WTC11 (cell line): ENCODE results near the gene PTPRG. TPM values are rescaled to one million over a fixed set of nuclear protein-coding genes. Genes with fewer than 3 reads are reported as not detected.

Source experiments
- ATAC-seq: fragments of 200-7000 bp; cut with Tn5 transposase; 2 replicates; pipeline ENCODE4 v1.10.0; 2021; ENCODE audit warnings: mild to moderate bottlenecking, moderate library complexity
- CTCF ChIA-PET: fragments of 300-600 bp; sonication (Branson Sonifier 250); formaldehyde crosslinking; loops from one replicate; lab custom pipeline; 2021; ENCODE audit warnings: antibody characterized with exemption; lab: Charles Lee
- POLR2A ChIA-PET: fragments of 350-600 bp; sonication (Branson Sonifier 250); formaldehyde crosslinking; loops from one replicate; lab custom pipeline; 2021; ENCODE audit warnings: antibody characterized with exemption; lab: Charles Lee
- DNase-seq: peaks from one replicate; pipeline ENCODE4 v3.0.0; 2021; ENCODE audit warnings: low spot score
- H3K27ac Mint-ChIP-seq: 2 replicates; pipeline ENCODE4 v1.8.0; 2021; ENCODE audit warnings: mixed read lengths
- H3K27me3 Mint-ChIP-seq: 2 replicates; pipeline ENCODE4 v1.8.0; 2021; ENCODE audit warnings: low read depth, mild to moderate bottlenecking, moderate library complexity, mixed read lengths
- H3K36me3 Mint-ChIP-seq: 2 replicates; pipeline ENCODE4 v1.8.0; 2021; ENCODE audit warnings: mixed read lengths
- H3K4me1 Mint-ChIP-seq: 2 replicates; pipeline ENCODE4 v1.8.0; 2022; ENCODE audit warnings: mixed read lengths
- H3K4me3 Mint-ChIP-seq: 2 replicates; pipeline ENCODE4 v1.8.0; 2021; ENCODE audit warnings: mild to moderate bottlenecking, moderate library complexity, mixed read lengths
- H3K9me3 Mint-ChIP-seq: 2 replicates; pipeline ENCODE4 v1.8.0; 2021; ENCODE audit warnings: mixed read lengths
- EMX1 ChIP-seq: fragments of 250-450 bp; sonication (Bioruptor Pico); IDR thresholded peaks from 2 replicates; pipeline ENCODE4 v1.8.0; 2021; ENCODE audit warnings: mild to moderate bottlenecking
- GABPB1 ChIP-seq: sonication (generic); formaldehyde crosslinking; IDR thresholded peaks from 2 replicates; pipeline ENCODE4 v1.8.1; 2023; ENCODE audit warnings: mild to moderate bottlenecking, missing genetic modification reagents
- MYBL2 ChIP-seq: sonication (generic); formaldehyde crosslinking; IDR thresholded peaks from 2 replicates; pipeline ENCODE4 v1.8.1; 2023; ENCODE audit warnings: mild to moderate bottlenecking, moderate library complexity, missing genetic modification reagents
- NFATC4 ChIP-seq: fragments of 250-450 bp; sonication (Bioruptor Pico); IDR thresholded peaks from 2 replicates; pipeline ENCODE4 v1.9.0; 2021; ENCODE audit warnings: mild to moderate bottlenecking
- NFYB ChIP-seq: sonication (generic); formaldehyde crosslinking; conservative IDR thresholded peaks from 2 replicates; pipeline ENCODE4 v1.8.0; 2022; ENCODE audit warnings: low read depth, missing genetic modification reagents
- NR2C2 ChIP-seq: sonication (generic); formaldehyde crosslinking; IDR thresholded peaks from 2 replicates; pipeline ENCODE4 v1.8.0; 2022; ENCODE audit warnings: mild to moderate bottlenecking, missing genetic modification reagents
- SMAD4 ChIP-seq: sonication (generic); formaldehyde crosslinking; IDR thresholded peaks from 2 replicates; pipeline ENCODE4 v1.8.0; 2022; ENCODE audit warnings: mild to moderate bottlenecking, missing genetic modification reagents
- SOX15 ChIP-seq: fragments of 250-450 bp; sonication (Bioruptor Pico); IDR thresholded peaks from 2 replicates; pipeline ENCODE4 v1.9.0; 2021; ENCODE audit warnings: mild to moderate bottlenecking
- TCF7 ChIP-seq: sonication (generic); formaldehyde crosslinking; IDR thresholded peaks from 2 replicates; pipeline ENCODE4 v1.8.0; 2022; ENCODE audit warnings: mild to moderate bottlenecking, low read depth, missing genetic modification reagents, moderate library complexity
- TEAD1 ChIP-seq: sonication (generic); formaldehyde crosslinking; IDR thresholded peaks from 2 replicates; pipeline ENCODE4 v1.8.0; 2022; ENCODE audit warnings: mild to moderate bottlenecking, missing genetic modification reagents
- TP53 ChIP-seq: sonication (generic); formaldehyde crosslinking; IDR thresholded peaks from 2 replicates; pipeline ENCODE4 v1.8.1; 2023; ENCODE audit warnings: mild to moderate bottlenecking, missing genetic modification reagents
- ZNF263 ChIP-seq: sonication (generic); formaldehyde crosslinking; IDR thresholded peaks from 2 replicates; pipeline ENCODE4 v1.8.1; 2022; ENCODE audit warnings: low read depth, mild to moderate bottlenecking, moderate library complexity, missing genetic modification reagents
- ZNF317 ChIP-seq: sonication (generic); formaldehyde crosslinking; IDR thresholded peaks from 2 replicates; pipeline ENCODE4 v1.8.1; 2023; ENCODE audit warnings: low read depth, mild to moderate bottlenecking, moderate library complexity, missing genetic modification reagents, borderline replicate concordance
- ZNF396 ChIP-seq: fragments of 250-450 bp; sonication (Bioruptor Pico); IDR thresholded peaks from 2 replicates; pipeline ENCODE4 v1.8.0; 2021; ENCODE audit warnings: mild to moderate bottlenecking, moderate library complexity, borderline replicate concordance
- total RNA-seq: library from RNA; stranded (reverse); gene quantifications from 3 replicates; pipeline ENCODE4 v1.2.3, GENCODE V29; 2021
- TF ChIP-seq, protein P1 (sequence below): fragments of 200-600 bp; IDR thresholded peaks from 2 replicates; pipeline ENCODE4 v1.8.0; 2022; ENCODE audit warnings: antibody characterized with exemption
- TF ChIP-seq, protein P2 (sequence below): sonication (generic); formaldehyde crosslinking; IDR thresholded peaks from 2 replicates; pipeline ENCODE4 v1.8.1; 2022; ENCODE audit warnings: low read depth, mild to moderate bottlenecking, moderate library complexity, missing genetic modification reagents, borderline replicate concordance
- TF ChIP-seq, protein P3 (sequence below): sonication (generic); formaldehyde crosslinking; IDR thresholded peaks from 2 replicates; pipeline ENCODE4 v1.8.1; 2022; ENCODE audit warnings: low read depth, missing genetic modification reagents, borderline replicate concordance
- TF ChIP-seq, protein P4 (sequence below): sonication (generic); formaldehyde crosslinking; IDR thresholded peaks from 2 replicates; pipeline ENCODE4 v1.8.0; 2022; ENCODE audit warnings: missing genetic modification reagents
- TF ChIP-seq, protein P5 (sequence below): fragments of 250-450 bp; sonication (Bioruptor Pico); IDR thresholded peaks from 2 replicates; pipeline ENCODE4 v1.9.0; 2021; ENCODE audit warnings: mild to moderate bottlenecking
- TF ChIP-seq, protein P6 (sequence below): fragments of 250-450 bp; sonication (Bioruptor Pico); IDR thresholded peaks from 2 replicates; pipeline ENCODE4 v1.9.0; 2021; ENCODE audit warnings: moderate library complexity, mild to moderate bottlenecking, inconsistent platforms, borderline replicate concordance

PTPRG gene
- total RNA-seq, 1 experiment from 2014 or later = 106 TPM

DNA sequence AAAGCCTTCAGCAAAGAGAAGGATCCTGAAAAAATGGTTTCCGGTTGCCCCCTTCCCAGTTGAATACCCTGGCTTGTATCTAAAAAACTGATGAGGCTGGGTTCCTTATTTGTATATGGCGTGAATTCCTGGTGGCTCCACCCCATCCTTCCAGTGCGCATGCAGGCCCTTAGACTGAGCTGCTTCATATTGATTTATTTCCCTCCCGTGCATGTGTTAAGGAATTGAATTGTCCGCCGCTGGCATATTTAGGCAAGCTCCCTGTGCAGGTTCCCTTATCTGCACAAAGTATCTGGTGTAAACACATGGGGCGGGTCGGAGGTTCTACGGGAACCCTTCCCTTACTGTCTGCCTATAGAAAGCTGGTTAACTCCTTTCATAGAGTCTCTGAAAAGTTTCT is 449.6 kb downstream of the PTPRG start (continued):
- TF ChIP-seq TCF7 (no peak), TP53 (CRISPR knock-in tag) (no peak), ZNF396 (CRISPR knock-in tag) (no peak), NFATC4 (no peak), SOX15 (CRISPR knock-in tag) (no peak), NR2C2 (CRISPR knock-in tag) (no peak), TEAD1 (no peak), MYBL2 (CRISPR knock-in tag) (no peak), SMAD4 (CRISPR knock-in tag) (no peak)
- TF ChIP-seq, protein P1, sequence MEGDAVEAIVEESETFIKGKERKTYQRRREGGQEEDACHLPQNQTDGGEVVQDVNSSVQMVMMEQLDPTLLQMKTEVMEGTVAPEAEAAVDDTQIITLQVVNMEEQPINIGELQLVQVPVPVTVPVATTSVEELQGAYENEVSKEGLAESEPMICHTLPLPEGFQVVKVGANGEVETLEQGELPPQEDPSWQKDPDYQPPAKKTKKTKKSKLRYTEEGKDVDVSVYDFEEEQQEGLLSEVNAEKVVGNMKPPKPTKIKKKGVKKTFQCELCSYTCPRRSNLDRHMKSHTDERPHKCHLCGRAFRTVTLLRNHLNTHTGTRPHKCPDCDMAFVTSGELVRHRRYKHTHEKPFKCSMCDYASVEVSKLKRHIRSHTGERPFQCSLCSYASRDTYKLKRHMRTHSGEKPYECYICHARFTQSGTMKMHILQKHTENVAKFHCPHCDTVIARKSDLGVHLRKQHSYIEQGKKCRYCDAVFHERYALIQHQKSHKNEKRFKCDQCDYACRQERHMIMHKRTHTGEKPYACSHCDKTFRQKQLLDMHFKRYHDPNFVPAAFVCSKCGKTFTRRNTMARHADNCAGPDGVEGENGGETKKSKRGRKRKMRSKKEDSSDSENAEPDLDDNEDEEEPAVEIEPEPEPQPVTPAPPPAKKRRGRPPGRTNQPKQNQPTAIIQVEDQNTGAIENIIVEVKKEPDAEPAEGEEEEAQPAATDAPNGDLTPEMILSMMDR = no peak
- TF ChIP-seq, protein P2, sequence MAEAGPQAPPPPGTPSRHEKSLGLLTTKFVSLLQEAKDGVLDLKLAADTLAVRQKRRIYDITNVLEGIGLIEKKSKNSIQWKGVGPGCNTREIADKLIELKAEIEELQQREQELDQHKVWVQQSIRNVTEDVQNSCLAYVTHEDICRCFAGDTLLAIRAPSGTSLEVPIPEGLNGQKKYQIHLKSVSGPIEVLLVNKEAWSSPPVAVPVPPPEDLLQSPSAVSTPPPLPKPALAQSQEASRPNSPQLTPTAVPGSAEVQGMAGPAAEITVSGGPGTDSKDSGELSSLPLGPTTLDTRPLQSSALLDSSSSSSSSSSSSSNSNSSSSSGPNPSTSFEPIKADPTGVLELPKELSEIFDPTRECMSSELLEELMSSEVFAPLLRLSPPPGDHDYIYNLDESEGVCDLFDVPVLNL (CRISPR knock-in tag) = no peak

DNA sequence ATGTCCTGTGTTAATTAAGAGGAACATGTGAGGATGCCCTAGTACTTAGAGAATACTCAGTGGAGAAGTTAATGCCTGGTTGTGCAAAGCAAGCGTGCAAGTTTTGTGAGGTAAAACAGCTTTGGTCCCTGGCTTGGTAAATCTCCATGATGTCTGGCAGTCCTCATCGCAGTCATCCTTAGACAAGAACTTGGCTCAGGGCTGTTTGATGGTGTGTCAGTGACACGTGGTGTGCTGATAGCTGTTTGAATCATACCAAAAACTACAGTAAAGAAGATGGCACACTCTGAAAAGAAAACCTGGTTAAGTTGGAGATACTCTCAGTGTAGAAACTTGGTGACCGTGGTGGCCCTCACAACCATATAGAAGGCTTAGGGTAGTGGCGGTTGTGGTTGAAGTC is 450.3 kb downstream of the PTPRG start:
- ChIA-PET CTCF (no interaction called here), POLR2A (no interaction called here)
- Mint-ChIP-seq H3K36me3 (peaks cover 14% of the 10 kb centered on the region), H3K4me3 (no peak overlapping the region), H3K27me3 (no peaks in the 10 kb centered on the region; the same call in 1 of the 2 replicates), H3K27ac (no peak overlapping the region), H3K9me3 (no peaks in the 10 kb centered on the region), H3K4me1 (peaks cover 11% of the 10 kb centered on the region)
- DNase-seq = no peak
- ATAC-seq = no peak
- TF ChIP-seq, protein P3, sequence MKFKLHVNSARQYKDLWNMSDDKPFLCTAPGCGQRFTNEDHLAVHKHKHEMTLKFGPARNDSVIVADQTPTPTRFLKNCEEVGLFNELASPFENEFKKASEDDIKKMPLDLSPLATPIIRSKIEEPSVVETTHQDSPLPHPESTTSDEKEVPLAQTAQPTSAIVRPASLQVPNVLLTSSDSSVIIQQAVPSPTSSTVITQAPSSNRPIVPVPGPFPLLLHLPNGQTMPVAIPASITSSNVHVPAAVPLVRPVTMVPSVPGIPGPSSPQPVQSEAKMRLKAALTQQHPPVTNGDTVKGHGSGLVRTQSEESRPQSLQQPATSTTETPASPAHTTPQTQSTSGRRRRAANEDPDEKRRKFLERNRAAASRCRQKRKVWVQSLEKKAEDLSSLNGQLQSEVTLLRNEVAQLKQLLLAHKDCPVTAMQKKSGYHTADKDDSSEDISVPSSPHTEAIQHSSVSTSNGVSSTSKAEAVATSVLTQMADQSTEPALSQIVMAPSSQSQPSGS = no peak
- TF ChIP-seq TCF7 = no peak
- TF ChIP-seq, protein P4, sequence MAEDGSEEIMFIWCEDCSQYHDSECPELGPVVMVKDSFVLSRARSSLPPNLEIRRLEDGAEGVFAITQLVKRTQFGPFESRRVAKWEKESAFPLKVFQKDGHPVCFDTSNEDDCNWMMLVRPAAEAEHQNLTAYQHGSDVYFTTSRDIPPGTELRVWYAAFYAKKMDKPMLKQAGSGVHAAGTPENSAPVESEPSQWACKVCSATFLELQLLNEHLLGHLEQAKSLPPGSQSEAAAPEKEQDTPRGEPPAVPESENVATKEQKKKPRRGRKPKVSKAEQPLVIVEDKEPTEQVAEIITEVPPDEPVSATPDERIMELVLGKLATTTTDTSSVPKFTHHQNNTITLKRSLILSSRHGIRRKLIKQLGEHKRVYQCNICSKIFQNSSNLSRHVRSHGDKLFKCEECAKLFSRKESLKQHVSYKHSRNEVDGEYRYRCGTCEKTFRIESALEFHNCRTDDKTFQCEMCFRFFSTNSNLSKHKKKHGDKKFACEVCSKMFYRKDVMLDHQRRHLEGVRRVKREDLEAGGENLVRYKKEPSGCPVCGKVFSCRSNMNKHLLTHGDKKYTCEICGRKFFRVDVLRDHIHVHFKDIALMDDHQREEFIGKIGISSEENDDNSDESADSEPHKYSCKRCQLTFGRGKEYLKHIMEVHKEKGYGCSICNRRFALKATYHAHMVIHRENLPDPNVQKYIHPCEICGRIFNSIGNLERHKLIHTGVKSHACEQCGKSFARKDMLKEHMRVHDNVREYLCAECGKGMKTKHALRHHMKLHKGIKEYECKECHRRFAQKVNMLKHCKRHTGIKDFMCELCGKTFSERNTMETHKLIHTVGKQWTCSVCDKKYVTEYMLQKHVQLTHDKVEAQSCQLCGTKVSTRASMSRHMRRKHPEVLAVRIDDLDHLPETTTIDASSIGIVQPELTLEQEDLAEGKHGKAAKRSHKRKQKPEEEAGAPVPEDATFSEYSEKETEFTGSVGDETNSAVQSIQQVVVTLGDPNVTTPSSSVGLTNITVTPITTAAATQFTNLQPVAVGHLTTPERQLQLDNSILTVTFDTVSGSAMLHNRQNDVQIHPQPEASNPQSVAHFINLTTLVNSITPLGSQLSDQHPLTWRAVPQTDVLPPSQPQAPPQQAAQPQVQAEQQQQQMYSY = no peak
- no peak for TF ChIP-seq NFYB (CRISPR knock-in tag)
- no peak for TF ChIP-seq ZNF263 (CRISPR knock-in tag)
- TF ChIP-seq, protein P5, sequence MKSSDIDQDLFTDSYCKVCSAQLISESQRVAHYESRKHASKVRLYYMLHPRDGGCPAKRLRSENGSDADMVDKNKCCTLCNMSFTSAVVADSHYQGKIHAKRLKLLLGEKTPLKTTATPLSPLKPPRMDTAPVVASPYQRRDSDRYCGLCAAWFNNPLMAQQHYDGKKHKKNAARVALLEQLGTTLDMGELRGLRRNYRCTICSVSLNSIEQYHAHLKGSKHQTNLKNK = no peak
- no peak for TF ChIP-seq EMX1 (CRISPR knock-in tag)
- no peak for TF ChIP-seq ZNF317
- no peak for TF ChIP-seq GABPB1 (CRISPR knock-in tag)
- TF ChIP-seq, protein P6, sequence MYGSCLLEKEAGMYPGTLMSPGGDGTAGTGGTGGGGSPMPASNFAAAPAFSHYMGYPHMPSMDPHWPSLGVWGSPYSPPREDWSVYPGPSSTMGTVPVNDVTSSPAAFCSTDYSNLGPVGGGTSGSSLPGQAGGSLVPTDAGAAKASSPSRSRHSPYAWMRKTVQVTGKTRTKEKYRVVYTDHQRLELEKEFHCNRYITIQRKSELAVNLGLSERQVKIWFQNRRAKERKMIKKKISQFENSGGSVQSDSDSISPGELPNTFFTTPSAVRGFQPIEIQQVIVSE (CRISPR knock-in tag) = no peak
